ENCODE measurements around the gene TRAF1. TPM values are rescaled to one million over a fixed set of nuclear protein-coding genes. Genes with fewer than 3 reads are reported as not detected.

The TRAF1 gene
- total RNA-seq, 2 experiments from 2014 or later: 60.3 to 61.7 TPM

DNA sequence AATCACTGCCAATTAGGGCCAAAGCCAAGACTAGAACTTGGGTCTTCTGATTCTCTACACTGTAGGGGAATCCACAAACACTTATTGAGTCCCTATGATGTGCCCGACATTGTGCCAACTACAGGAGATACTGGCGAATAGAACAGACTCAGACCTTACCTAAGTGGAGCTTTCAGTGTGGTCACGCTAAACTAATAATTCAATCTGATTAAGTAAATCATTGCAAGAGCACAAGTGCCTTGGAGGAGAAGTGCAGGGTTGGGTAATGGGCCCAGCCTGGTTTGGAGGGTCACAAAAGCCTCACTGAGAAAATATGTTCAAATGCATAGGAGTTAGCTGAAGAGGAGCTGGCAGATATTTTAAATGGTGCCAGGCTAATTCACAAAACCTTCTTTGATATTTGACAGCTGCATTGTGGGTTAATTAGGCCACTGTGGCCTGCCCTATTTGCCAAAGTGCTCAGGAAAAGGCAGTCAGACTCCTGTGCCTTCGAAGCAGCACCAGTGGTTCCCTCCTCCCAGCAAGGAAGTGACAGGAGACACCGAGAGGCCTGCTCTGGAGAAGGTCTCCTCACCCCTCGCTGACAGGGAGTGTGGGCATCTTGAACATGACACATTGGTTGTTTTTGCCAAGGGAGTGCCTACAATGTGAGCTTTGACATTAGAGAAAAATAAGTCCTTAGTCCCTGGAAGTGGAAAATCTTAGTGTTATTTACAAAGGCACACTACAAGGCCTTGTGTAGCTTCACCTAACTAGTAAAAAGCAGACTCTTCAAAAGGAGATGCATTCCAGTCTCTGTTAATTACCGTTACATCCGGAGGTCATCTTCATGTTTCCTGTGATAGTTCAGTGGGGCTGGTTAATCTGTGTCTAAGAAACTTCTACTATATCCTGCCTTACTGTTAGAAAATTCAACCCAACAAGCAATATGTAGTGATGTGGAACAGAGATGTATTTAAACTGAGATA is 24.1 kb upstream of the TRAF1 start:
- Mint-ChIP-seq H3K27ac (no peak overlapping the region), H3K4me1 (ENCODE audit: low read depth) (no peaks in the 10 kb centered on the region), H3K27me3 (no peaks in the 10 kb centered on the region), H3K9me3 (no peaks in the 10 kb centered on the region), H3K4me3 (no peak overlapping the region), H3K36me3 (ENCODE audit: low read depth) (no peaks in the 10 kb centered on the region)
- Histone ChIP-seq H3K4me1 (ENCODE audit: insufficient read depth, low read length) (no peaks in the 10 kb centered on the region), H3K27me3 (ENCODE audit: control insufficient read depth in 1 of 2, insufficient read depth in 2 of 2, low read length in 2 of 2) (no peaks in the 10 kb centered on the region), H3K9me3 (ENCODE audit: control insufficient read depth in 1 of 2, insufficient read depth in 1 of 2, low read length in 2 of 2) (no peaks in the 10 kb centered on the region), H3K4me3 (ENCODE audit: low read length) (no peak overlapping the region), H3K27ac (ENCODE audit: low read depth in 1 of 2, low read length in 2 of 2) (no peak overlapping the region), H3K36me3 (ENCODE audit: insufficient read depth, low read length) (no peaks in the 10 kb centered on the region)
- POLR2A ChIA-PET: no interaction called here
- intact Hi-C loops (cut with DNase I, micrococcal nuclease): no loop called here
- TF ChIP-seq, protein P1, sequence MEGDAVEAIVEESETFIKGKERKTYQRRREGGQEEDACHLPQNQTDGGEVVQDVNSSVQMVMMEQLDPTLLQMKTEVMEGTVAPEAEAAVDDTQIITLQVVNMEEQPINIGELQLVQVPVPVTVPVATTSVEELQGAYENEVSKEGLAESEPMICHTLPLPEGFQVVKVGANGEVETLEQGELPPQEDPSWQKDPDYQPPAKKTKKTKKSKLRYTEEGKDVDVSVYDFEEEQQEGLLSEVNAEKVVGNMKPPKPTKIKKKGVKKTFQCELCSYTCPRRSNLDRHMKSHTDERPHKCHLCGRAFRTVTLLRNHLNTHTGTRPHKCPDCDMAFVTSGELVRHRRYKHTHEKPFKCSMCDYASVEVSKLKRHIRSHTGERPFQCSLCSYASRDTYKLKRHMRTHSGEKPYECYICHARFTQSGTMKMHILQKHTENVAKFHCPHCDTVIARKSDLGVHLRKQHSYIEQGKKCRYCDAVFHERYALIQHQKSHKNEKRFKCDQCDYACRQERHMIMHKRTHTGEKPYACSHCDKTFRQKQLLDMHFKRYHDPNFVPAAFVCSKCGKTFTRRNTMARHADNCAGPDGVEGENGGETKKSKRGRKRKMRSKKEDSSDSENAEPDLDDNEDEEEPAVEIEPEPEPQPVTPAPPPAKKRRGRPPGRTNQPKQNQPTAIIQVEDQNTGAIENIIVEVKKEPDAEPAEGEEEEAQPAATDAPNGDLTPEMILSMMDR (IDR thresholded peaks at IDR 0.05): no peak
- no peak for ATAC-seq (ENCODE audit: poor library complexity)
- DNase-seq: no peak
- CTCF ChIA-PET: interaction anchor here (0.7 kb wide), 1 partner anchor 28 kb away, joined by 3 read pairs; no protein-coding TSS in a partner anchor

DNA sequence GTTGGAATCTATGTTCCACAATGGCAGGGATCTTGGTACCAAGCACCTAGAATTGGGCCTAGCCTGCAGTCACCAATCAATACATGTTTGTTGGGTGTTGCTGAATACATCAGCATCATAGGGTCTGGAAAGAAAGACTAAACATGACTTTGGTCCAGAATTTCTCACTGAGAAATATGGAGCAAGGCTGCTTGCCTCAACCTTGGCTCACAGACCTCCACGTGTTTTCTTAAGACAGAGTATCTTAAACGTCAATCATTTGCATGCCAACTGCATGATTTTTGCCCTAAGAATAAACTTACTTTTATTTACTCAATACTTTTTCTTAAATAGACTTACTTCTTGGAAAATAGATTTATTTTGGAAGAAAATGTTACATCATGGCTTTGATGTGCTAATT is 22.7 kb upstream of the TRAF1 start:
- Histone ChIP-seq H3K27ac (ENCODE audit: low read depth in 1 of 2, low read length in 2 of 2) (no peak overlapping the region), H3K4me3 (ENCODE audit: low read length) (no peak overlapping the region), H3K9me3 (ENCODE audit: control insufficient read depth in 1 of 2, insufficient read depth in 1 of 2, low read length in 2 of 2) (no peaks in the 10 kb centered on the region), H3K4me1 (ENCODE audit: insufficient read depth, low read length) (no peaks in the 10 kb centered on the region), H3K36me3 (ENCODE audit: insufficient read depth, low read length) (no peaks in the 10 kb centered on the region), H3K27me3 (ENCODE audit: control insufficient read depth in 1 of 2, insufficient read depth in 2 of 2, low read length in 2 of 2) (no peaks in the 10 kb centered on the region)
- Mint-ChIP-seq H3K27me3 (no peaks in the 10 kb centered on the region), H3K9me3 (no peaks in the 10 kb centered on the region), H3K36me3 (ENCODE audit: low read depth) (no peaks in the 10 kb centered on the region), H3K27ac (no peak overlapping the region), H3K4me1 (ENCODE audit: low read depth) (no peaks in the 10 kb centered on the region), H3K4me3 (no peak overlapping the region)
- ChIA-PET CTCF (no interaction called here), POLR2A (no interaction called here)
- ATAC-seq (ENCODE audit: poor library complexity) (no peak), DNase-seq (no peak)
- intact Hi-C loops (cut with DNase I, micrococcal nuclease): loop anchor here in 1 of 2 experiments (10.0 kb wide), 1 partner anchor 106 kb away; the partner anchor contains the start of gene C5
- TF ChIP-seq, protein P1 (IDR thresholded peaks at IDR 0.05): no peak

DNA sequence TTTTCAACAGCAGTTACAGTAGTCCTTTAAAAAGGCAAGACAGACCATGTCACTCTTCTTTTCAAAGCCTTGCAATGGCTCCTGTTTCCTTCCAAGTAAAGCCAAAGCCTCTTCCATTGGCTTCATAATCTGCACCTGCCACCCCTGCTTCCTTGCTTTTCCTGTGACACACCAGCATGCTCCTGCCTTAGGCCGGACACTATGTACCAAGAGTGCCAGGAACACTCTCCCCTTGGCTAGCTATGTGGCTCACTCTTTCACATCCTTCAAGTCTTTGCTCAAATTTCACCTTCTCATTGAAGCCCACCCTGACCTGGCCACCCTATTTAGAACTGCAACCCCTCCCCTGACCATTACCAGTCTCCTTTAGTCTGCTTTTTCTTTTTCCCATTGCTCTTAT is 22.2 kb upstream of the TRAF1 start:
- CTCF ChIA-PET: no interaction called here
- Mint-ChIP-seq H3K27ac (no peak overlapping the region), H3K4me1 (ENCODE audit: low read depth) (no peaks in the 10 kb centered on the region), H3K4me3 (no peak overlapping the region), H3K36me3 (ENCODE audit: low read depth) (no peaks in the 10 kb centered on the region), H3K27me3 (no peaks in the 10 kb centered on the region), H3K9me3 (no peaks in the 10 kb centered on the region)
- no peak for ATAC-seq (ENCODE audit: poor library complexity)
- H3K4me3 ChIP-seq (ENCODE audit: low read length): no peak overlapping the region
- intact Hi-C loops (cut with DNase I, micrococcal nuclease): loop anchor here in 1 of 2 experiments (10.0 kb wide), 1 partner anchor 106 kb away; the partner anchor contains the start of gene C5
- no peaks in the 10 kb centered on the region for H3K9me3 ChIP-seq (ENCODE audit: control insufficient read depth in 1 of 2, insufficient read depth in 1 of 2, low read length in 2 of 2)
- no peaks in the 10 kb centered on the region for H3K36me3 ChIP-seq (ENCODE audit: insufficient read depth, low read length)
- POLR2A ChIA-PET: no interaction called here
- H3K27ac ChIP-seq (ENCODE audit: low read depth in 1 of 2, low read length in 2 of 2): no peak overlapping the region
- DNase-seq: no peak
- H3K27me3 ChIP-seq (ENCODE audit: control insufficient read depth in 1 of 2, insufficient read depth in 2 of 2, low read length in 2 of 2): no peaks in the 10 kb centered on the region
- TF ChIP-seq, protein P1 (IDR thresholded peaks at IDR 0.05): no peak
- H3K4me1 ChIP-seq (ENCODE audit: insufficient read depth, low read length): no peaks in the 10 kb centered on the region

Measured in CD4-positive, alpha-beta T cell (primary cell).